Left hindlimb (tissue), 1 donor: ENCODE data around the gene PPFIBP2.
"Not testable (repeated sequence)": the region's sequence is repeated elsewhere in the genome, so short reads cannot be mapped to it uniquely, and the experiment has no call there.

Experiments
- DNase-seq: peaks from one replicate; pipeline ENCODE4 v3.0.0-alpha.2; 2018

The PPFIBP2 gene

GRCh38 chr11:7638710-7639642, 125.2 kb downstream of the PPFIBP2 start:
- no peak for DNase-seq

GRCh38 chr11:7639643-7640025, 125.8 kb downstream of the PPFIBP2 start:
- DNase-seq: no peak

GRCh38 chr11:7640816-7641215, 127.0 kb downstream of the PPFIBP2 start:
- no peak for DNase-seq

- DNase-seq: no peak
Observed at GRCh38 chr11:7642747-7643146, 128.9 kb downstream of the PPFIBP2 start.

GRCh38 chr11:7643314-7643713, 129.5 kb downstream of the PPFIBP2 start:
- DNase-seq: no peak

GRCh38 chr11:7645206-7645605, 131.4 kb downstream of the PPFIBP2 start:
- no peak for DNase-seq

GRCh38 chr11:7646866-7647265, 133.1 kb downstream of the PPFIBP2 start:
- DNase-seq: no peak

- DNase-seq: no peak
Observed at GRCh38 chr11:7648264-7648663, 134.5 kb downstream of the PPFIBP2 start.

- DNase-seq: no peak
Observed at GRCh38 chr11:7651140-7651551, 137.3 kb downstream of the PPFIBP2 start.

- no peak for DNase-seq
Observed at GRCh38 chr11:7651700-7652099, 137.9 kb downstream of the PPFIBP2 start.

GRCh38 chr11:7654195-7654705, 140.5 kb downstream of the PPFIBP2 start:
- DNase-seq: peak; percentile 36

- DNase-seq: no peak
Observed at GRCh38 chr11:7655253-7656217, 141.7 kb downstream of the PPFIBP2 start.

GRCh38 chr11:7656704-7657103, 142.9 kb downstream of the PPFIBP2 start:
- no peak for DNase-seq

- DNase-seq: peak; percentile 40
Observed at GRCh38 chr11:7657306-7658025, 143.7 kb downstream of the PPFIBP2 start.

GRCh38 chr11:7663531-7663930, 149.7 kb downstream of the PPFIBP2 start:
- DNase-seq: not testable (repeated sequence)

GRCh38 chr11:7664867-7665266, 151.1 kb downstream of the PPFIBP2 start:
- DNase-seq: no peak

GRCh38 chr11:7665473-7666291, 151.9 kb downstream of the PPFIBP2 start:
- DNase-seq: peak; percentile 81

- DNase-seq: no peak
Observed at GRCh38 chr11:7666292-7666866, 152.6 kb downstream of the PPFIBP2 start.

GRCh38 chr11:7667460-7667859, 153.7 kb downstream of the PPFIBP2 start:
- DNase-seq: no peak

- no peak for DNase-seq
Observed at GRCh38 chr11:7668464-7668863, 154.7 kb downstream of the PPFIBP2 start.

GRCh38 chr11:7668911-7669310, 155.1 kb downstream of the PPFIBP2 start:
- DNase-seq: no peak
